GM21381 (cell line): ENCODE results near the gene MICALL2.

Source experiments
- ATAC-seq: cut with Tn5 transposase; IDR thresholded peaks from one replicate; pipeline ENCODE4 v1.9.1; 2021; ENCODE audit warnings: mild to moderate bottlenecking, moderate library complexity; ENCODE audit not compliant: unreplicated experiment

MICALL2 gene

DNA sequence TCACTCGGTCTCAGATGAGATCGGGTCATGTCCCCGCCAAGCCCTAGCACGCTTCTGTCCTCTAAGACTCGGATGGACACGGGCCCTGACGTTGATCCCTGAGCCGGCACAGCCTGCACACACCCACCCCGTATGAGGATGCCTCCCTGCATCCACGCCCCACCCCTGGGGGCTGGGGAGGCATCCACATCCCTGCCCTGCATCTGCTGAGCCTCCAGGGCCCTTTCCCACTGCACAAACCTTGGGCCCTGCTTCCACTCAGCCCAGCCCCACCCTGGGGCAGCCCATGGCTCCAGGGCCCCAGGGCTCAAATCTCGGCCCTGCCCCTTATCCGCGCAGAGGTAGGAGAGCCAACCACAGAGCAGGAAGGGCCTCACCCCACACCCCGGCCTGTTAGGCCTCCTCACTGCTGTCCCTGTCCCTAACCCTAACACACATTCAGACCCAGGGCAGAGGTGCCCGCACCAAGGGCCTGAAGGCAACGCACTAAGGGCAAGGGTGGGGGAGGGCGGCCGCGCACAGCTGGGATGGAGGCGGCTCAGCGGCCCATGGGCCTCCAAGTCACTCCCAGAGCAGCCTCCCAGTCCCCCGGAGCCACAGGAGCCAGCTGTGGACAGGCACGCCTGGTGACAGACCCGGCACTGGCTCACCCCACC is 9.5 kb upstream of the MICALL2 start:
- no peak for ATAC-seq

DNA sequence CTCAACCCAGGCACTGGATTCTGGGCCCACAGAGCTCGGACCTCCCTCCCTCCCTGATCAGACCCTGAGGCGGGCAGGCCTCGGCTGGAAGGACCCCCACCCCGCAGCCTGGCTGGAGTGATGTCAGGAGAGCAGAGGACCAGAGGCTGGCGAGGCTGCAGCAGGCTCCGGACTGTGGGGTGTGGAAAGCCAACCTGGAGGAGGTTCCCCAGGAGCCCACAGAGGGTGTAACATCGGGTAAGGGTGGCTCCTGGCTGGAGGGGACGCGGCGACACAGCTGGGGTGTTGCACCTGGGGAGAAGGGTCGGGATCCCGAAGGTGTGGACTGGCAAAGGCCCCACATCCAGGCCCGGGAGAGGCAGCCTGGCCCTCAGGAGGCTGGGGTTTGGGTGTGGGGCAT is 8.9 kb upstream of the MICALL2 start:
- no peak for ATAC-seq

DNA sequence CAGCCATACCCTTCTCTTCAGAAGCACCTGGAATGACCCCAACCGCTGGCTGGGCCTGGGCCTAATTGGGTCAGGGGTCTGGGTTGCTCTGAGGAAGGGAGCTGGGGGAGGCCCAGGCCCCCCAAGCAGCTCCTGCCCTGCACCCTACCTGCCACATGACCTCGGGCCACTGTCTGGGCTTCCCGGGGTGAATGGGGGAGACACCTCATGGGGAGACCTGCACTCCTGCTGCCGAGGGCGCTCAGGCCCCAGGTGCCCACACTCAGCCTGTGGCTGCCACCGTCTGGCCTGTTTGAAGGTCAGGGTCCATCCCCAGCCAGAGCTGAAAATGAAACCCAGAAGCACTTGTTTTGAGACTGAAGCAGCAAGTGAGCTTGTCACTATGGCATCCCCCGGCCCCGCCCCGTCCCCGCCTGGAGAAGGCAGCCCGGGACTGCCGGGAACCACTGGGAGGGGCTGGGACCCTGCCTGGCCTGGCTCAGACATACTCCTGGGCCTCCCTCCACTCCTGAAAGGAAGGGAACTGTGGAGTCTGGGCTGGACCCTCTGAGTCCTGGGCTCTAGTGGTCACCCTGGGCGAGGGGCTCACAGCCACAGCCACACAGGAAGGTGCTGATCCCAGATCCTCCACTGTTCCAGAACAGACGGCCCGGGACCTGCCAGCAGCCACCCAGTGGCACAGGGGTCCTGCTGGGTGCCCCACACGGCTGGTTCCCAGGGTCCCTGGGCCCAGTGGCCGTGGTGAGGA is 7.4 kb upstream of the MICALL2 start:
- ATAC-seq, result no peak

DNA sequence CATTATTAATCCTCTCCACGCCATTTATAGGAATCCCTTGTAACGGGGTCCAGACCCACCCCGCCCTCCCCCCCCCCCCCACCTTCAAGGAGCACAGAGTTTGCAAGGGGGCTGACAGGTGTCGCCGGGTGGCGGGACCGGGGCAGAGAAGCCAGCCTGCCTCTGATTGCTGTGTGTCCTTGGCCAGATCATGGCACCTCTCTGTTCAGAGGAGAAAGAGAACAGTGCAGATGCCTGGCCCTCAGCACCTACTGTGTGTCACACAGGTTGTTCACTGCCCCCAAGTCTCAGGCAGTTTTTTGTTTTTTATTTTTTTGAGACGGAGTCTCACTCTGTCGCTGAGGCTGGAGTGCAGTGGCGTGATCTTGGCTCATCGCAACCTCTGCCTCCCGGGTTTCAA is 5.4 kb upstream of the MICALL2 start:
- ATAC-seq, result no peak

DNA sequence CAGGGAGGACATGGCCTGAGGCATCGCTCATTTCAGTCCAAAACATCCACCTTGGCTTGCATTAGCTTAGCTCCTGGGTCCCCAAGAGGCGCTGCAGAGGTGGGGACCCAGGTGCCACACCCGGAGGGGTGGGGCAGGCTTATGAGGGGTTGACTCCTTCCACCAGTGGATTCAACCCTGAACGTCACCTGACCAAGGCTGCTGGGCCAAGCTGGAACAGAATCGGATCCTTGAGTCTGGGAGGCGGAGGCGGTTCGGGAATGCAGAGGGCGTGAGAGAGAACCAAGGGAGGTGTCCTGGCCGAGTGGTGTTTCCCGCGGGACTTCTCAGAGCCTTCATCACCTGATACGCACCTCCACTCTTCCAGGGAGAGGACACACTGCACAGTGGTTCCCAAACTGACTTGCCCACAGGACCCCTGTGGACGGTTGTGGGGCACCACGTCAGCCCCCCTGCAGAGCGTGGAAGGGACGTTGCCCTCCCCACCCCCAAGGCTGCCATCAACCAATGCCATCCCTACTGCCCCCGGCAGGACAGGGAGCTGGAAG is 4.5 kb upstream of the MICALL2 start:
- ATAC-seq, result no peak

DNA sequence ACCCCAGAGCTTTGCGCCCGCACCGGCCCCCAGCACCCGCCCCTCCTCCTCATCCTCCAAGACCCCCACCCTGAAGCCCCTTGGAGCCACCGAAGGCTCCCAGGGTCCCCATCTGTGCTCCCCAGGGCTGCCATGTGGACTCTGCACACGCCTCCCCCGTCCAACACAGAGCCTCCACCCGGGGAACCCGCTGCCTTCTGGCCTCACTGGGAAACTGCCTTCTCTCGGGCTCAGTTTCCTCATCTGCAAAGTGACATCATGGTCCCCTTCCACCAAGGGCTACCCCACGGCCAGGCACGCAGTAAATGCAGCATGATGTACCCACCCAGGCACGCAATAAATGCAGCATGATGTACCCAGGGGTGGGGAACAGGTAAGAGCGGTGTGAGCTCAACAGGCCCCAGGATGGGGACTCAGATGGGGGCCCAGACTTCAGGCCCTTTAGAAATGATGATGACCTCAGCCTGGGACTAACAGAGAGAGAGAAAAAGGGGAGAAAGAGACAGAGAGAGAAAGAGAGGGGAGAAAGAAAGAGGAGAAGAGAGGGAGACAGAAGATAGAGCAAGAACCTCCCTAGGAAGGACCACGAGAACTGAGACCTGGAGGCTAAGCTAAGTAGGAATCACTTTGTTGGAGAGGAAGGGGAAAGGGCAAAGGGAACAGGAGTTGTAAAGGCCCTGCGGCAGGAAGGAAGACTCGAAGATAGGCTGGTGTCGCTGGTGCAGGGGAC is 2.5 kb upstream of the MICALL2 start:
- ATAC-seq, result no peak

DNA sequence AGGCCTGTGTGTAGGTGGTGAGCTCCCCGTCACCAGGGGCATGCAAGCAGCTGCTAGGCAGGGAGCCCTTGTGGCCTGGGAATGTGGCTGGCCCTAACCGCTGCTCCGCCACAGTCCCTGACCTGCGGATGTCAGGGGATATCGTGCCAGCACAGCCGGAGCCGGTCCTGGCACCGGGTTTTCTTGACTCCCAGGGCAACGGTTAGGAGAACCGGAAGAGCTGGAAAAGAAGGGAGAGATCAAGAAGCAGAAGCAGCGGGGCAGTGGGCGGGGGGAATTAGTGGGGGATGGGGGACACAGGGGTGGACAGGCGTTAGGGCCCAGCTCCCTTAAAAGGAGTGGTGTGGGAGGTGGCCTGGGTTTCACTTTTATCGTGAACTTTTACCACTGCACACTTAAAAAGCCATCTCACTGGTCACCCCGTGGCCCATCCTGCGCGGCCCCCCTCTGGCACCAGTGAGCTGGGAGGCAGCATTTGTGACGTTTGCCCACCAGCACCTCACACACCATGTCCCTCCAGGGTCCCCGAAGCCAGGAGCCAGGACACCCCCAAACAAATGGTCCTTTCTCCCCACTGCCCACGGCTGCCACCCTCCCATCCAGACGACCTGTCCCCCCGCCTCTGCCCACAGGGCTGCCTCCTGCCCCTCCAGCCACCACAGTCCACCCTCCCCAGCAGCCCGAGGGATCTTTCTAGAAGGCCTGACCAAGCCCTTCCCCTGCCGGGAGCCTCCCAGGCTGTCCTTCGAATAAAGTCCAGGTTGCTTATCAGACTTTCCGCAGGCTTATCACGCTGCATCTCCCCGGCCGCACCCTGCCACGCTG is 1.8 kb upstream of the MICALL2 start:
- ATAC-seq, result no peak

DNA sequence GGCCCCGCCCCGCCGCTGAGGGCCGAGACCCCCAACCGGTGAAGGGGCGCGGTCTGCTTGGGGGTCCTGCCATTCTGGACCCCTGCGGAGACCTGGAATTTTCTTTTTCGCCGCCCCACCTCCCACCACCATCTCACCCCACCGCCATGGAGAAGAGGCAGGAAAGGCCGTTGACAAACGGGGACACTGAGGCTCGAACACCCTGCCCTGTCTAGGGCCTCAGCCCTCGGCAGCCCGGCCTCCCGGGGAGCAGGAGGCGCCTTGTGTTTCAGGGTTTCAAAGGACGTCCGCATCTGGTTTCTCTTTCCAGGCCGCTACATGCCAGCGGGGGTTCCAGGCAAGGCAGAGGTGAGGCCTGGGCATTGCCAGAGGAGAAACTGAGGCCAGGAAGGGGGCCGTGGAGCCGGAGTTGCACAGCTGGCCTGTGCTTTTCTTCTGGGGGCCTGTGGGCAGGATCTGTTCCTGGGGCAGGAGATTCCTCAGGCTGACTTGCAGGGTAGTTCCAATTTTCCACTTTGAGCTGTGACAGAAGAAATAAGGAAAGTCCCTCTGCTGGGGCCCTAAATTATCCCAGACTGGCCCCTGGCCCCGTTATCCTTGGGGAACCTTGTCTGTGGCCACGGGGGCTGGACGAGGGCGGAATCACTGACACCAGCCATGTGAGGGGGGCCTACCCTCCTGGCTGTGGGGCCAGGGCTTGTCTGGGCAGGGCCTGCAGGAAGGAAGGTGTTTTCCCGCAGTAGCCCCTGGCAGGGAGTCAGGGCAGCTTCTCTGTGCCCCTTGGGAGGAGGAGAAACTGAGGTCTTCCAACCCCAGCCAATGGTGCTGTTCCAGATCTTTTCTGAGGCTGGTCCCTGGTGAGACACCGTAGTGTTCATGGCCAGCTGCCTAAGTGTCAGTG is 900 bp upstream of the MICALL2 start:
- no peak for ATAC-seq

DNA sequence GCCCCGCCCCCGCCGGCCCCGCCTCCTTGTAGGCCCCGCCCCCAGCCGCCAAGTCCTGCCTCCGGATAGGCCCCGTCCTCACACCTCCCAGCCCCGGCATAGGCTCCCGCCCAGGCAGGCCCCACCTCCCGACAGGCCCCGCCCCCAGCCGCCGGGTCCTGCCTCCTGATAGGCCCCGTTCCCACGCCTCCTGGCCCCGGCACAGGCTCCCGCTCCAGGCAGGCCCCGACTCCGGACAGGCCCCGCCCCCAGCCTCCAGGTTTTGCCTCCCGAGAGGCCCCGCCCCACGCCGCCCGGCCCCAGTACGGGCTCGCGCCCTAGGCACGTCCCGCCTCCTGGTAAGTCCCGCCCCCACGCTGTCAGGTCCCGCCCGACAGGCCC is 232 bp upstream of the MICALL2 start:
- peak; percentile 90 for ATAC-seq

DNA sequence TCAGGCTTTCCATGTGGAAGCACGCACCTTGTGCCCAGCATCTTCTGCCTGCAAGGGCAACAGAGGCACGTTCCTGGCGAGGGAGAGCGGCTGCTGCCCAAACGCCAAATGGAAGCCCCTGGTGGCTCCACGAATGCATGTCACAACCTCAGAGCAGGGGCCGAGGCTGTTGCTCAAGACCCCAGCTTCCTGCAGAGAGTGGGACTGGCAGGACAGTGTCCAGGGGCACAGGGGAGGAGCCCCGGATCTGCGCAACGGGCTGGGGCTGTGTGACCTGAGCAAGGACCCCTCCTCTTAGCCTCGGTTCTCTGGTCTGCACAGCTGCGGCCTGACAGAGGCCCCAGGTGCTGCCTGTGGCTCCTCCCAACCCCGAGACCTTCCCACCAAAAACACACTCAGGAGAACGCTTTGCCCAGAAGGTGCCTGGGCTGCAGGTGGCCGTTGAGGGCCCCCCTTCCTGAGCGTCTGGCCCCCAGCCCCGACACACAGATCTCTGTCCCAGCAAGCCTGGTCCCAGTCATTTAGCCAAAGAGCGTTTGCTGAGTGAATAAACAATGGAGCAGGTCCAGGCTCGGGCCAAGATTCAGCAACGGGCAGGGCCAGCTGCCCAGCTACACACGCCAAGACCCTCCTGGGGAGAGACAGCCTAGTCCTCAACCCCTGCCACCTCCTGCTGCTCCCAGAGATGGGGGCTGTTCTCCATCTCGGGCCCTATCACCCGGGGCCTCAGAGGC is 1.2 kb downstream of the MICALL2 start:
- ATAC-seq, result no peak

DNA sequence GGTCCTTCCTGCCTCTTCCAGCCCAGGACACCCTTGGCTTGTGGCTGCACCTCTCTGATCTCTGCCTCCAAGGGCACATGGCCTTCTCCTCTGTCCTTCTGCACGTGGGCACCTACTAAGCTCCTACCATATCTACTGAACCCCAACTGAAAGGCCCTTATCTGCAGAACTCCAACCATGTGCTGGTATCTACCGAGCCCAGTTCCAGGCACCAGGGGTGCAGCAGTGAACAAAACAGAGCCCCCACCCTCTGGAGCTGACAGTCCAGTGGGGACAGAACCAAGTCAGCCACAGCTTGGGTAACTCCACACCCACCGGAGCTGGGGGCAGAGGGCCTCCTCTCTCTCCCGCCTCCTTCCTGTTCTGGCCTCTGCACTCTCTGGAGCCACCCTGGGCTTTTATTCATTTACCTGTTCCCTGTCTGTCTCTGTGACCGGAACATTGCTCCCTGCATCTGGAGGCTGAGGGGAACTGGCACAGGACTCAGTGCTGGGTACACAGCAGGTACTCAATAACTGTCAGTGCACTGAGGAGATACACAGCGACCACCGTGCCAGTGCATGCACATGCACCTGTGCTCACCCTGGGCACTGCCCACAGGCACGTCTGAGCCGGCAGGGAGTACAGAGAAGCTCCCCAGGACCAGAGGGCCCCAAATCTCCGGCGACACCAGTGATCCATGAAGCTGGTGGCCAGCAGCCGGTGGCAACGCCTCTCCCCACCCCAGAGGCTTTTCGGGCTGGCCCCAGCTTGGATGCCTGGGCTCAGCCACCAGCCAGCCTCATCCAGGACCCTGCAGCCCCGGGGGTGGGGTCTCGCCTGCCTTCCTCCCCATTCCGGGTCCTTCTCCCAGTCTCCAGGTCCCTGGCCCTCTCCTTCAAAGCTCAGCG is 2.0 kb downstream of the MICALL2 start:
- no peak for ATAC-seq

DNA sequence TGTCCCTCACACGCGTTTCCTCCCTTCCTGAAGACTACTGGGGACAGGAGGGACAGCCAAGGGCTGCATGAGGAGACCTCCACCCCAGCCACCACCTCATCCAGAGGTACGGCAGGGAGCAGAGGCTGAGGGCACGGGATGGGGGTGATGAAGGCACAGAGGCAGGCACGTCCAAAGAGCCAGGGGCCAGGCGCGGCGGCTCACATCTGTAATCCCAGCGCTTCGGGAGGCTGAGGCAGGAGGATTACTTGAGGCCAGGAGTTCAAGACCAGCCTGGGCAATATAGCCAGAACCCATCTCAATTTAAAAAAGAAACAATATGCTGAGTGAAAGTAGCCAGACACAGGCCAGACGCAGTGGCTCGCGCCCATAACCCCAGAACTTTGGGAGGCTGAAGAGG is 3.3 kb downstream of the MICALL2 start:
- ATAC-seq, result no peak

DNA sequence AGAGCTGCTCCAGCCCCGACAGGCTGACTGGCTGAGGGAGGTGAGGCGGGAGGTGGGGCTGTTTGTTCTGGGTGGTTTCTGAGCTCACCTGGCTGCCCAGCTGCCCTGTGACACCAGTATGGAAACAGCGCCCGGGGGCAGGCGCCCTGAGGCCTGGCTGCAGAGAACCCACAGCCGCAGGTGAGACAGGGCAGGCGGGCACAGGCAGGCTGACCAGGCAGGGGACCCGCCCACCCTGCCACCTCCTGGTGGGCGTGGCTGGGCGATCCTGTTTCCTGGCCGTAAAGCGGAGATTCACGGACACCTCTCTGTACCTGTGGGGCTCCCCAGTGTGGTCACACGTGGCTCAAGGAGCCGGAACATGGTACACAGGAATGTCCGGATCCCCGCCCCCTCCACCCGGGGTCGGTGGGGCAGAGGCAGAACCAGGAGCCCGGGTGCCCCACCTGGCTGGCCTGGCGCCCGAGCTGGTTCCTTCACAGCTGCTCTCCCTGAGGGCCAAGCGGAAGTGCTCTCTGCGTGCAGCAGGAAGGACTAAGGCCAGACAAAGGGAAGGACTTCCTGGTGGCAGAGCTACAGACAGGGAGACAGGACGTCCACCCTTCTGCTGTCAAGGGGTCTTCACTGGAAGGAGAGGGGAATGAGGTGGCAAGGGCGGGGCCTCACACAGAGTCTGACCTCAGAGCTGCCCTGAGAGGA is 3.9 kb downstream of the MICALL2 start:
- ATAC-seq, result no peak

DNA sequence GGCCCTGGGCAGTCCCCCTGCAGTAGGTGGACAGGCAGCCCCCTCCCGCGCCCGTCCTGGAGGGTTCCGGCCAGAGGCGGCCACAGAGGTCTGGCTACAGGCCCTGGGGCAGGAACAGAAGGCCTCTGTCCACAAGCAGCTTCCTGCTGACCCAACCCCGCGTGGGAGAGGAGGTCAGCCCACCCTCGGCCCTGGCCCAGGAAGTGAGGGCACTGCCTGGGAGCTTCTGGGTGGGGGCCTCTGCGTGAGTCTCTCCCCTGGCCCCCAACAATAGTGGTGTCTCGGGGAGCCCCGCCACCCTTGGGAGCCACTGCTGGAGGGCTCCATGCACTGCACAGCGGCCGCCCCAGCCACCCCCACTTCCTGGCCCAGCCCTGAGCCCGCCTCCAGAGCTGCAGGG is 4.7 kb downstream of the MICALL2 start:
- no peak for ATAC-seq

DNA sequence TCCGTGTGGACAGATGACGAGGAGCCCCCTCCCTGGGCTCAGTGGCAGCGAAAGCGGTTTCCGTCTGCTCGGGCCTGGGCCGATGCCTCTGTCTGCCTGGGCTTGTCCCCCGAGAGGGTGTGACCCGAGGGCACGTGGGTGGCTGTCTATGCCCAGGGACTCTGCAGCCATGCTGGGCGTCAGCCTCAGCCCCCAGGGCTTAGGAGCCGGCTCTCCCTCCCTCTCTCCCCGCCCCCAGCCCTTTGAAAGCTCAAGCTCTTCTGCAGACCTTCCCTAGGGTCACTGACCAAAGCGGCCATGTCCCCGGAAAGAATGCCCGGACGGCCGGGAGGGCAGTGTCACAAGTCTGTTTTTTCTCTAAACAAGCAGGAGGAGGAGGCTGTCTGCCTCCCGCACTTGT is 7.1 kb downstream of the MICALL2 start:
- no peak for ATAC-seq

DNA sequence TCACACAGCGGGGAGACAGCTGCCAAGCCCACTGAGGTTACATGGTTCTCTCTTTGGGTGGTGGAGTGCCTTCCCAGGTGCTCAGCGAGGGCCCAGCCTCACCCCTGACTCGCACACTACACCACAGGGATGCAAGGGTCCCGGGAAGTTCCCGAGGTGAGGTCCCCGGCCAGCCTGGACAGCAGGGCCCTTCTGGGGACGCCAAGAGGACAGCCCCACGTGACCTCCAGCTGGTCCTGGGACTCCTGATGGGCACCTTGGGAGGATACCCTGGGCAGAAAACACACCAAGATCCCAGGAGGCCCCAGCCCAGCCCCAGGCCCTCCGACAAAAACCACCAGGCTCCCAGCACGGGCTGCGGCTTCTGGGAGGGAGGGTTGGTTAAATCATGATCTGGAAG is 8.3 kb downstream of the MICALL2 start:
- no peak for ATAC-seq

DNA sequence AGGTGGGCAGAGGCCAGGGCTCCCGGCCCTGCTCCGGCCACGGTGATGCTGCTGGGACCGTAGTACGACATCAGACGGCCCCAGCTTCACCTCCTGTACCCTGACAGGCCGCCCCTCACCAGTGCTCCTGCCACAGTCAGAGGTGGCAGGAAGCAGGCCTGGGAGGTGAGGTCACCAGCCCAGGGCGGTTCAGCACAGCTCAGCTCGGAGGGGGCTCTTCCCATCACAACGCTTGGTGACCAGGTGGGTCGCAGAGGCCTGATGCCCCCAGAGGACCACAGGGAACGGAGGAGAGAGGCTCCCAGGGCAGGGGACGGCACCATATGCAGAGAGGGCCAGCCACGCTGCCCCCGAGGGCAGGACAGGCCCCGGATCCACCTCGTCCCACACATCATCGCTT is 8.8 kb downstream of the MICALL2 start:
- no peak for ATAC-seq

DNA sequence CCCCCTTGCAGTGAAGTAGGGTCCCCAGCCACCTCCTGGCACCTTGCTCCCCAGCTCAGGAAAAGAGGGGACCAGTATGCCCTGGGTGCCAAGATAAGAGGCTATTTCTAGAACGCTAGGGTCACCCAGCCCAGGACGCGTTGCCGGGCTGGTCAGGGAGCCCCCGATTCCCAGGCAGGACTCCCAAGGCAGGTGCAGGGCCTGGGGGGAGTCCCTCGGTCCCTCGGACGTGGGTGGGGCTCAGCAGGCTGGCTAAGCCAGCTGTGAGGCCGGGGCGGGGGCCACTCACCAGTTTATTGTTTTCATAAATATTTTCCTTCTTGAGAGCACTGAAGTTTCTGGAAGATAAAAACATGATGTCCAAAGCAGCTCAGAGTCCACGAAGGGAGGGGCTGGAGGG is 9.3 kb downstream of the MICALL2 start:
- no peak for ATAC-seq
